HG02938 (cell line): ENCODE data around the gene GUCY1A2.

ENCODE experiments used
- ATAC-seq: cut with Tn5 transposase; IDR thresholded peaks from one replicate; pipeline ENCODE4 v1.9.1; 2021; ENCODE audit warnings: mild to moderate bottlenecking, moderate library complexity; ENCODE audit not compliant: unreplicated experiment

Gene GUCY1A2

DNA sequence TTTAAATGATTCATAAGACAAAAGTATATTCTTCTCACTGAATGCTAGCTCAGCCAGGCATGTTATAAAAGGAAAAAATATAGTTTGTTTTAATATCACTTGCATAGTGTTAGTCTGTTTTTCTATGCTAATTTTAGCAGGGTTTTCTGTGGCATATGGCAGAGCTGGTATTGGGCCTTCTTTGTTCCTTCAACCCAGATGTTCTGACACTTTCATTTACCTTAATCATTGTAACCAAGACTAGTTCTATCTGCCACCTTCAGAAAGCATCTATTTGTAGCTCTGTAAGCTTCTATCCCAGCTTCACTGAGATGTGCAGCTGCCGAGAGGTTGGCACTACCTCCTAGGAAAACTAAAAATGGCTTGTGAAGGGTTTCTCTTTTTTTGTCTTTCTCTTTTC, 338.7 kb downstream of the GUCY1A2 start:
- ATAC-seq: no peak

DNA sequence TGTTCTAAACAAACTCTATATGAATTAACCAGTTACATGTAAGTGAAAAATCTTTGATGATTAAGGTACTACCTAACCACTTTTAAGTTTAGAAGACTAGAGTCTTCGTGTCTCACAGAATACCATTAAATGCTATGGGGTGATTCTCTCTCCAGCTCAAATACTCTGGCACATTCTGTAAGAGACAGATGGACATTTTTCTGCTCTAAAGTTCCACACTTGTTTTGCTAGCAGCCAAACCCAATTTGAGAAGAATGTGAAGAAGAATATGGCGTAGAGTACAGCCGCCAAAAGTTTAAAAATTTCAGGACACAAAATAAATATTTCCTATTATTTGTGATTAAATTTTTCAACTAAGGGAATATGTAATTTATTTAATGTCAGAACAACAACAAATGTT, 339.1 kb downstream of the GUCY1A2 start:
- no peak for ATAC-seq

DNA sequence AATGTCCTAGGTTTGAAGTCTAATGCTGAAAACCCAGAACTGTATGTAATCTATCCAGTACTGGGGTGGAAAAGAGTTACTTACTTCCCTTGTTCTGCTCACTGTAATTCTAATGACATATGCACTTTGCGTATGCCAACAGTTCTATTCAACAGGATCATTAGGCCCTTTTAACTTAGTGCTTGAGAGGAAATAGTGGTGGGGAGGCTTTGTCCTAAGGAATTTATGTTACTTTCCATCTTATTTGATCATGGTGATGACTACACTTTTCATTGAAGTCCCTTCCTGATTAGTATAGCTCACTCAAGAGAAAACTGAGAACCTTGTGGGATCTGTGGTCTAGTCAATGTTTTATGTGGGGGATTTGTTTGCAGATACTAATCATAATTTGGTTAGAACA, 348.2 kb downstream of the GUCY1A2 start:
- ATAC-seq: no peak

DNA sequence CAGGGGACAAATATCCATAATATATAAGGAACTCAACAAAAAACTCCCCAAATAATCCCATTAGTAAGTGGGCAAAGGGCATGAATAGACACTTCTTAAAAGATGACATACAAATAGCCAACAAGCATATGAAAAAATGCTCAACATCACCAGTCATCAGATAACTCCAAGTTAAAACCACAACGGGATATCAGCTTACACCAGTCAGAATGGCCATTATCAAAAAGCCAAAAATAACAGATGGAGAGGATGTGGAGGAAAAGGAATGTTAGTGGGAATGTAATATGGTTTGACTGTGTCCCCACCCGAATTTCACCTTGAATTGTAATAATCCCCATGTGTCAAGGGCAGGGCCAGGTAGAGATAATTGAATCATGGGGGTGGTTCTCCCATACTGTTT, 350.1 kb downstream of the GUCY1A2 start:
- ATAC-seq: no peak

DNA sequence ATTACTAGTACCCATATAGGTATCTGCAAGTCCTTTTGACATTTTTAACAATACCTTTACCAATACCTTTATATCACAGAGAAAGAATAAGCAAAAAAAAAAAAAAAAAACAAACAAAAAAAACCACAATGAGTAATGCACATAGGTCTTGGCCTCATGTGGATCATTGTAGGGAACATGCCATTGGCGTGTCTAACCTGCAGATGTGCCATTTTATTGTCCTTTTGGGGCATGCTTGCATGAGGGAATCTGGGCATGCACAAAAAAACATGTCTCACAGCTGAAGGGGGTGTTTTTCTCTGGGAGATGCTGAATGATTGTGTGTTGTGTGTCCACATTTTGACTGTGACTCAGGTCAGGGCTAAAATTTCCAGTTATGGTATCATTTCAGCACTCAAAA, 361.6 kb downstream of the GUCY1A2 start:
- ATAC-seq: no peak

DNA sequence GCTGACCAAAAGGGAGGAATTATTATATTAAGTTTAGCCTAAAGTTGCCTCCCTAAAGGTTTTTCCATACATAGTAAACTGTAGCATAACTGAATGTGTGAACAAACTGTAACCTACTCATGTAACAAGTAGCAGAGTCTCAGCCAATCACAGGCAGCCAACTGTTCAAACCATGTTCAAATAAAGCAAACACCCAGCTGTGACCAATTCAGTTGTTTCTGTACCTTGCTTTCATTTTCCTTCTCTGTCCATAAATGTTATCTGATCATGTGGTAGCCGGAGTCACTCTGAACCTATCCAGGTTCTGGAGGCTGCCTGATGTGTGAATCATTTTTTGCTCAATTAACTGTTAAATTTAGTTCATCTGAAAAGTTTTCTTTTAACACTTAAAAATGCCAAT, 373.5 kb downstream of the GUCY1A2 start:
- no peak for ATAC-seq

DNA sequence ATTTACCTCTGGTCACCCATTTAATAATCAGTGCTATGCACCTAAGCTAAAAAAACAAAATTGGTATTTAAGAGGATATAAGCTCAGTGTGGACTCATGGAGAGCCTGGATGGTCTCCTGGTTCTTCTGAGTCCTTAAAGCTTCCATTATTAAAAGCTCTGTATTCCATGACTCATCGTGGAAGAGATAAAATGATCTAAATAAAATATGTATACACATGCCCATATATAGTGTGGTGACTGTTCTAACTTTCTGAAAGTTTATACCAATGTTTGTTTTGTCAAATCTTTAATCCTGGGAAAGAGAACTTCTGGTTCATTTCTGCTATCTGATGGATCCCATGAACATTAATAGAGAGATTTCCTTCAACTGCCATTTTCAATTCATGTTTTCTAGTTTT, 375.9 kb downstream of the GUCY1A2 start:
- ATAC-seq: no peak

DNA sequence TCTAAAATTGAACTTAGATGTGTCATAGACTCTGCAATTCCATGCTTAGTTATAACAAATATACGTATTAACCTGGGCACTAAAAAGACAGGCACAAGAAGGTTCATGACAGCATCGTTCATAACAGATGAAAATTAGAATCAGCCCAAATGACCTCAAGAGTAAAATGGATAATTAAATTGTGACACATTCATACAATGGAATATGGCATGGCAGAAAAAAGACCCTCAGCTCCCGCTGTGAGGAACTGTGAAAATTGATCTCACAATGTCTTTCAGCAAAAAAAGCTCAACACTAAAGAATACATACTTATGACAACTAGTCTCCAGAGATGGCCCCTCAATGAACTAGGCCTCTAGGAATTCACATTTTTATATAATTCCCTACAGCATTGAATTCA, 386.0 kb downstream of the GUCY1A2 start:
- ATAC-seq: no peak

DNA sequence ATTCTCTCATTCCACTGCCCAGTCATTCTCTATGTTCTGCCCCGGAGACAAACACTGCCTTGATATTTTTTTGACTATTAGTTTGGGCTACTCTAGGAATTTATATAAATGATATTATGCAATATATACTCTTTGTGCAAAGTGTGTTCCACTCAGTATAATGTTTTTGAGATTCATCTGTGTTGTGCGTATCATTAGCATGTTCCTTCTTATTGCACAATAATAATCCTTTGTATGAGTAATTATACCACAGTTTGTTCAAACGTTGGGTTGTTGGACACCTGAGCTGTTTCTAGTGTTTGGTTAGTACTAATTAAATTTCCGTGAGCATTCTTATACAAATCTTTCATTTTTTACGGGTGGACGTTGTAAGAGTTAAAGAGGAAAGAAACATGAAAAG, 390.6 kb downstream of the GUCY1A2 start:
- no peak for ATAC-seq

DNA sequence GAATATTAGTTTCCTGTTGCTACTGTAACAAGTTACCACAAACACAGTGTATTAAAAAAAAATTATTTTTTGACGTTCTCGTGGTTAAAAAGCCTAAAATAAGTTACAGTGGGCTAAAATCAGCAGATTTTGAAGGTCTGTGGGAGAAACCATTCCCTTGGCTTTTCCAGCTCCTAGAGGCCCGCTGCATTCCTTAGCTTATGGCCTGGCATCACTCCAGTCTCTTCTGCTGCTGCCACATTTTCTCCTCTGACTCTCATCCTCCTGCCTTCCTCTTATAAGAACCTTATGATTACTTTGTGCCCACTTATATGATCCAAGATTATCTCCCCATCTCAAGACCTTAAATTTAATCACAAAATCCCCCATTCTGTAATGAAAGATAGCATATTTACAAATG, 392.7 kb downstream of the GUCY1A2 start:
- ATAC-seq: no peak

DNA sequence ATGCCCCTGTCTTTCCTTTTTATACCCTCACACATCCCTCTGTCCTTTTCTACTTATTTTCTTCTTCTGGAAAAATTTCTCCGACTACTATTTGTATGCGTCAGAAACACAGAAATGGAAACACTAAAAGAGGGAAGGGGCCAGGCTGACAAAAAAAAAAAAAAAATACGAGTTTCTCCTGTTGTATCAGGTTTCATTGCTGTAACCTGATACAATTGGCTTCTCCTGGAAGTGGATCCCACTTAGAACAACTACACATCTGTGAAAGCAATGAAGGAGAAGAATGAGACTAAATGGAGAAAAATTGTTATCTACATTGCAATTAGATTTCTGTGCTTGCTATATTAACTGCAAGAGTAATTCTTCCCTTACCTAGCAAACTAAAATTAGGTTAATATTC, 393.9 kb downstream of the GUCY1A2 start:
- ATAC-seq: no peak
